NB4 (cell line): Measurements from ENCODE around the gene FREY1.

ENCODE experiments used
- CTCF ChIP-seq: IDR thresholded peaks from one replicate; pipeline ENCODE4 v1.5.1; 2012; ENCODE audit warnings: low read depth, low read length
- POLR2A ChIP-seq: IDR thresholded peaks from 2 replicates; pipeline ENCODE4 v1.6.1; 2011; ENCODE audit warnings: mild to moderate bottlenecking; ENCODE audit not compliant: insufficient read length; ENCODE audit errors: extremely low read depth
- TF ChIP-seq, protein P1 (sequence below): IDR thresholded peaks from 2 replicates; pipeline ENCODE4 v1.6.1; 2011; ENCODE audit warnings: low read depth, low read length

DNA sequence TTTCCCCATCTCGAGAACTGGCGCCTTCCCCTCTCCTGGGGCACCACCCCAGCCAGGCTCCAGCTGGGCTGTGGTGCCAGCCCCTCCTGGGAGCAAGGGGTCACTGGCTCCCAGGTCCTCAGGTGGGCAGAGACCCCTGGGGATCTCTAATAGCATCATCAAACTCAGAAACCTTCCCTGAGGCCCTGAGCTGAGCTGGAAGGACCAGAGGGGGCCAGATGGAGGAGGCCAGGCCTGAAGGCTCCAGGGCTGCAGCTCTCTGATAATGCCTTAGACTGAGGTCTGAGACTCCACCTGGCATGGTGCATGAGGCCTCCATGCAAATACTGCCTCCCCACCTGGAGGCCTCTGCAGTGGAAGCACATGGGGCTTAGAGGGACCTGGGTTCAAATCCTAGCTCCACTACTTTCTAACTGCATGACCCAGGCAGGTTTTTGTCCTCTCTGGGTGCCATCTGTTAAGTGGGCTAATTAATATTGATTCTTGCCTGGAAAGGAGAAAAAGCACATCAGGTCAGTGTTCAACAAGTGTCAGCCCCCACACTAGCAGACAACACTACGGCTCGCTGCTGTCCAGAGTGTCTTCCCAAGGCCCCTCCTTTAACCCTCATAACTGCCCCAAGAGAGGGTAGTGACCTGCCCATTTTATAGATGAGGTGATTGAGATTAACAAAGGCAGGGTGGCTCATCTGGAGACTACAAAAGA is 20.1 kb downstream of the FREY1 start:
- TF ChIP-seq CTCF (no peak), POLR2A (no peak)
- TF ChIP-seq, protein P1, sequence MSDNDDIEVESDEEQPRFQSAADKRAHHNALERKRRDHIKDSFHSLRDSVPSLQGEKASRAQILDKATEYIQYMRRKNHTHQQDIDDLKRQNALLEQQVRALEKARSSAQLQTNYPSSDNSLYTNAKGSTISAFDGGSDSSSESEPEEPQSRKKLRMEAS = no peak
